ENCODE measurements around the gene KCNQ1. TPM values are rescaled to one million over a fixed set of nuclear protein-coding genes. Genes with fewer than 3 reads are reported as not detected.

The KCNQ1 gene
- total and polyA plus RNA-seq, 2 donors (not counting 1 experiment from before 2014, with no cell fraction given) = 21.5 to 28.8 TPM

- peak overlapping the region; percentile 94 for H3K4me2 ChIP-seq (replicated peaks; ENCODE audit: low read depth, low read length, poor library complexity, severe bottlenecking)
- H3K4me1 ChIP-seq (ENCODE audit: control insufficient read depth in 2 of 2, insufficient read depth in 2 of 2, low read length in 2 of 2) = peaks cover 25 to 41% of the 10 kb centered on the region in 2 donors
- H4K20me1 ChIP-seq (ENCODE audit: control insufficient read depth, insufficient read depth, low read length, poor library complexity, severe bottlenecking) = peaks cover 22% of the 10 kb centered on the region
- H2AFZ ChIP-seq (ENCODE audit: insufficient read depth, low read depth, low read length, poor library complexity, severe bottlenecking) = peak overlapping the region; percentile 52
- ChIA-PET POLR2A (interaction anchor here (0.9 to 1.5 kb wide), 2 partner anchors 81 to 139 kb away, joined by 4 to 7 read pairs; partner anchors contain the start of gene KCNQ1), CTCF (interaction anchor here (0.7 to 12.8 kb wide), 9 partner anchors 77 to 565 kb away, joined by 3 to 595 read pairs (median 4); partner anchors contain the start of genes CDKN1C, KCNQ1 and TRPM5)
- DNase-seq (peak; percentile 33), ATAC-seq (ENCODE audit: low read depth) (no peak)
- peak overlapping the region; percentile 66 to 72 for H3K27ac ChIP-seq (ENCODE audit: low read length in 2 of 2)
- peaks cover 0 to 11% of the 10 kb centered on the region in 2 experiments for H3K36me3 ChIP-seq (replicated peaks in 1 of 2; ENCODE audit: control extremely low read depth in 1 of 2, control insufficient read depth in 1 of 2, extremely low read depth in 1 of 2, insufficient read depth in 2 of 2, low read length in 1 of 2)
- H3K27me3 ChIP-seq (replicated peaks in 1 of 4; ENCODE audit: control extremely low read depth in 1 of 4, control insufficient read depth in 3 of 4, insufficient read depth in 4 of 4, low read length in 3 of 4) = no peaks in the 10 kb centered on the region
- H3K9ac ChIP-seq (ENCODE audit: low read length) = peak overlapping the region; percentile 59
- Mint-ChIP-seq H3K27me3 (no peaks in the 10 kb centered on the region), H3K4me1 (peaks cover 42% of the 10 kb centered on the region), H3K4me3 (peak overlapping the region; percentile 83), H3K27ac (peak overlapping the region; percentile 91), H3K9me3 (ENCODE audit: insufficient read depth) (no peaks in the 10 kb centered on the region)
- H3K79me2 ChIP-seq (ENCODE audit: control insufficient read depth, insufficient read depth, low read length) = no peaks in the 10 kb centered on the region
- no peaks in the 10 kb centered on the region for H3K9me3 ChIP-seq (ENCODE audit: control extremely low read depth in 1 of 3, control insufficient read depth in 2 of 3, insufficient read depth in 1 of 3, low read length in 2 of 3)
- H3K4me3 ChIP-seq (ENCODE audit: control extremely low read depth in 1 of 5, extremely low read depth in 1 of 5, insufficient read depth in 1 of 5, low read depth in 2 of 5, low read length in 4 of 5) = peak overlapping the region in 4 of 5 experiments; percentile 14 to 57 (median 36)
- TF ChIP-seq EZH2 (IDR thresholded peaks at IDR 0.05; ENCODE audit: borderline replicate concordance, insufficient read depth, low read depth, low read length, poor library complexity, severe bottlenecking) = no peak
- no peak for TF ChIP-seq CTCF (IDR thresholded peaks at IDR 0.05)
- intact Hi-C loops (cut with micrococcal nuclease) = loop anchor here (5.0 kb wide), 2 partner anchors 224 to 339 kb away; partner anchors contain the start of genes C11orf21 and TSPAN32
- whole genome bisulfite sequencing (ENCODE audit: insufficient coverage) = 57% methylated on average over 14 of the region's 15 CpGs
Measured at GRCh38 chr11:2525941-2526807, 81.4 kb downstream of the KCNQ1 start.

All from B cell (primary cell).